Stimulated activated CD8-positive, alpha-beta memory T cell treated with anti-CD3 and anti-CD28 coated beads, Interleukin-15, amount 100 ng/mL, for 24 hours (primary cell): Measurements from ENCODE around the gene BNIP5.

Source experiments
- DNase-seq: peaks from one replicate; pipeline ENCODE4 v3.0.0-alpha.2; 2020; ENCODE audit warnings: low read depth

BNIP5 gene

DNA sequence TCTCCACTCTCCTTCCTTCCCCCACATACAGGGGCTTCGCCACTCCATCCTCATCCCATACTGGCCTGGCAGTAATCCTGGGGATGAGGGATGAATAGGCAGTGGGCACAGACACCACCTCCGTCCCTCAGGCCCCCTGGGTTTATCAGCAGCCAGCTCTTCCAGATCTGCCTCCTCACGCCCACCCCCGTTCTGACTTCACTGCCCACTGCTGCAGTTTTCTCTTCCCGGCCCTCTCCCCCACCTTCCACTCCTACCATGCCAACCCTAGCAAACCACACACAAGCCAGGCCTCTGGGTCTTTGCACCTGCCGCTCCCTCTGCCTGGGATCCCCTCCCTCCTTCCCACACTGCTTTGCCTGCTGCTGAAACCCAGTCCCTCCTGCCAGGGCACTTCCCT is 44.5 kb downstream of the BNIP5 start:
- DNase-seq: no peak

DNA sequence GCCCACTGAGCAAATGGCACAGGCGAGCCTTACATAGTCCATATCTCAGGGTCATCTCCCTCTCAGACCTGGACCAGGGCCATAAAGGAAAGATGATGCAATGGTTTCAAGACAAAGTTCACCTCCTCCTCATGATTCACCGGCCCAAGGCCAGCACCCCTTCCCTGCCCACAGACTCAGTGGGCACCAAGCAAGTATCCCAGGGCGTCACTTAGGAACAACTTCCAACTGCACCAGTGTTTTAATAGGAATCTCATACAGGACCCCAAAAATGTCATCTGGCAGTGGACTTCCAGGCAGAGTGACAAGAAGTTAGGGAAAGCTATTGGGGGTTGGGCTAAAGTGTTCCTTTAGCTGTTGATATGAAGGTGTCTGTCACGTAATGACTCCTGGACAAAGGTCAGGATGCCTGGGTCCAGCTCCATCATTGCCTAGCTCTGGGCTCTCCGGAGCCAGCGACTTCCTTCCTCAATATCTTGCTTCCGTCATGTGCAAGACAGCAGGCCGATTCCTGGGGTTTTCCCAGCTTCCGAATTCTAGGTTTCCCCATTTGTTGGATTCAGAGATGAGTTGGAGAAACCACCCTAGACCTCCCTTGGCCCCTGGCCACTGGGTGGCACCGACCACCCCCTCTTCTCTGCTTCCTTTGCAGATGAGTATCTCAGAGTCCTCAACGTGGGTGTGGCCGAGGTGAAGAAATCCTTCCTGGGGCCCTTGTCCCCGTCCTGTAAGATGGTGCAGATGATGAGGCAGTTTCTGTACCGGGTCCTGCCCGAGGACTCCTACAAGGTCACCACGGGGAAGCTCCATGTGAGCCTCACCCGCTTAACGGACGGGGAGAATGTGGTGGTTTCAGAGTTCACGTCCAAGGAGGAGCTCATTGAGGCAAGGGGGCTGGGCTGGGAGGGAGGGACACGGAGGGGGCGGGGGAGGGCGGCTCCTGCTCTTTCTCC is 45.7 kb downstream of the BNIP5 start:
- no peak for DNase-seq

DNA sequence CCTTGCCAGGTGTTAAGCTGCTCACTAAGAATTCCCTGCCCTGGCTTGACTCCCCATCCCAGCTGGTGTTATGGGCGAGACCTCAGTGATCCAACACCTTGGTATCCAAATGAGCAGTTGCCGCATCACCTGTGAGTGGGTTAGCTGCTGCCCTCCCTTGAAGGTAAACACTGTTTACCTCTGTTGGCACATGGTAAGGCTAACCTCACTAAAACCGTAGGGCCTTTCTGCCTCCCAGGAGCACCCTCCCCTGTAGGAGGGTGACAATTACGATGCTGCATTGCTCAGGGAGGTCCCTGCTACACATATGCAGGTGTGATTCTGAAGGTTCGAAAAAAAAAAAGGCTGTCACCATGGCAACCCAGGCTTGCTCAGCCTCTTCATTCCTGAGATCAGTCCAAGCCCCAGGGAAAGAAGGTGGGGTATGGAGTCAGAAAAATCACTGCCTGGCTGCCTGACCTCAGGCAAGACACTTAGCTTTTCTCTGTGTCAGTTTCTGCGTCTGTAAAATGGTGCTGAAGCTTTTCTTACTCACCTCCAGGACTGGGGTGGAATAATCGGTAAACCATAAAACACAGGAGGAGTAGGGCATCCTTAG is 47.3 kb downstream of the BNIP5 start:
- no peak for DNase-seq

DNA sequence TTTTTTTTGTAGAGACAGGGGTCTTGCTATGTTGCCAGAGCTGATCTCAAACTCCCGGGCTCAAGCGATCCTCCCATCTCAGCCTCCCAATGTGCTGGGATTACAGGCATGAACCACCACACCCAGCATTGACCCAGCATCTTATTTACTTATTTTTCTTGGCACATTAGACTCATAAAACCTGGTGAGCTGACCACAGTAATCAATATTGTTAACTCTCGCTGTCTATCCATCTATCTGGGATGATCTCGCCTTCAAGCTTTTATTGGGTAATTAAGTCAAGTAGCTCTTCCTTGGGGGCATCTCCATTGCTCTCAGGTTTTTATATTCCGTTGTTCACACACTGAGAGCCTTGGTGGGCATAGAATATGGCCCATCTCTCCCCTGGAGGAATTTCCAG is 49.8 kb downstream of the BNIP5 start:
- DNase-seq: no peak

DNA sequence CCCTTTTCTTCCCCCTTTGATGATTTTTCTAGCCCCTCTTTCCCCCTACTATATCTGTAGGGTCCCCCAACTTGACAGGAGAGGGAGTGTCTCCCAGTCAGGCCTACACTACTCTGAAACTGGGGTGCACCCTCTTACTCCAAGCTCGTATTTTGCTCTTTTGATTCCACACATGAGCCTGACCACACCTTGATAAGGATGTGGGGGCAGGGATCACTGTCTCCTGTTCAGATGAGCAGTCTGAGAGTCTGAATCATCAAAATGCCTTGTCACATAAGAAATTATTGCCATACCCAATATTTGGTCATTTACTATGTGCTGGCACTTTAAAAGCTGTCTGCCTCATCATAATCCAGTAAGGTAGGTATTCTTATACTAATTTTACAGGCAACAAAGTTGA is 50.9 kb downstream of the BNIP5 start:
- DNase-seq: no peak

DNA sequence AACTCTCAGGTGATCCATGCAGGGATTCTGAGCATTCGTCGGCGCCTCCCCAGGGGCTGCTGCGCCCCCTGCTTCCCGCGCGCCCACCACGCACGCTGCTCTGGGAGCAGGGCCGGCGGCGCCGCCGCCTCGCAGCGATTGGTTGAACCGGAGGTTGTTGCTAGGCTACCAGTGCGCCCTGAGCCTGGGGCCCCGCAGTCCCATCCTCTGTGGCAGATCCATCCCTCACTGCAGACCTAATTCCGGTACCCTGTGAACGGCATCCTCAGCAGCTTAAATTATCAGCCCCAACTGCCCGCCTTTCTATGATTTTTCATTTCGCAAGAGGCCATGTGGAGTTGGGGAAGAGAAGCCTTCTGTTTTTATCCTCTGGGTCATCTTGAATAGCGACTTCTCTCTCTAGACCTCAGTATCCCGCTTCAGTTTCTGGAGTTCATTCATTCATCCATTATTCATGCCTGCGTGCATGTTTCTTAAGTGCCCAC is 51.5 kb downstream of the BNIP5 start:
- DNase-seq: no peak

DNA sequence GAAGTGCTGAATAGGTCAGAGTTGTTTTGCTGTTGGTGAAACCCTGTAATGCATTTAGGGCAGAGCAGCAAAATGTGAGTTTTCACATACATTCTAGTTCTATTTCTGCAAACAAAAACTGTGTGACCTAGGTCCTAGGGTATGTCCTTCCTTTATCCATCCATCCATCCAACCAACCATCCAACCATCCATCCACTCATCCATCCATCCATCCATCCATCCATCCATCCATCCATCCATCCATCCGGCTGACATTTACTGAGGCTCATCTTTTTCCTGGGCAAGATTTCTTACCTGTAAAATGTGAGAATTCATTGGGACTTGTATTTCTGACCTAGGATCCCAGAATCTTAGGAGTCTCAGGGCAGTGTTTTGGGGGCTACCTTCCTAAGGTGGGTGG is 52.3 kb downstream of the BNIP5 start:
- DNase-seq: no peak

DNA sequence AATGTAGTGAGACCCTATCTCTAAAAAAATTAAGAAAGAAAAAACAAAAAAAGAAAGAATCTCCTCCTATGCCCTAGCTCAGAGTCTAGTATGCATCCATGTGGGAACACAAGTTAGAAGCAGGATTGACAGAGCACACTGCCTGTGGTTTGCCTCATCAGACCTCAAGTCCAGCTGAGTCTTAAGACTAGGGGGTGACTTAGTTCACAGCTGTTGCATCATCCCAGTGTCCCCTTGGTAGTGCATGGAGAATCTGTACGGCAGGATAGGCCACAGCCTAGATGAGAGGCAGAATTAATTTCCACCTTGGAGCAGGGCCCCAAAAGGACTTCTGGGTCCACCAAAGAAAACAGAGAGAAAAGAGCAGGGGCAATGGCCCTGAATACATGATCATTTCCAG is 53.1 kb downstream of the BNIP5 start:
- DNase-seq: no peak

DNA sequence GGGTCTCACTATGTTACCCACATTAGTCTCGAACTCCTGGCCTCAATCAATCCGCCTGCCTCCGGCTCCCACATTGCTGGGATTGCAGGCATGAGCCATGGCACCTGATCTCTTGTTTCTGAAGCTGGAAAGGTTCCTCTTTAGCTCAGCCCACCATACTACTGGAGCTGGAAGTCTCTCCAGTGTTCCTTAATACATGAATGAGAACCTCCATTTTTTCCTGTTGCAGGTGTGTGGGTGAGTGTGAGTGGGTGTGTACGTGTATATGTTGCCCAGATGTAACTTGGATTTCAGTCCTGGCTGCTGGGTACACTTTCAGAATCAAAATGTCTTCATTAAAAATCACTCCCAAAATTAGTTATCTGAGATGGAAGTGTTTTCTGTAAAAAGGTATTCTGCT is 55.7 kb downstream of the BNIP5 start:
- DNase-seq: no peak

DNA sequence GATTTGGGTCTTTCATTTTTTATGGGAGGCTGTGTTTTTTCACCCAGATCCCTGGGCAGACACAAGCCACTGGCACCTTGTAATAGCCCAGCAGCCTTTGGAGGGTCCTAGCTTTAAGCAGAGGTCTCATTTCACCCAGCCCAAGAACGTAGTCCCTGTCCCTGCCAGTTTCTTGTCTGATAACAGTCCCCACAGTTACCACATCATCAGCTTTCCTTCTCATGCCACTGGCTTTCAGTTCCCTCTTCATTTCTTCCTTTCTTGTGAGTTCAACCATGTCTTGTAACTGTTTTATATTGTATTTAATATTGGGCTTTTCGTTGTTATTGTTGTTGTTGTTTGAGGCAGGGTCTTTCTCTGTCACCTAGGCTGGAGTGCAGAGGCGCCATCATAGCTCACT is 56.2 kb downstream of the BNIP5 start:
- DNase-seq: no peak

DNA sequence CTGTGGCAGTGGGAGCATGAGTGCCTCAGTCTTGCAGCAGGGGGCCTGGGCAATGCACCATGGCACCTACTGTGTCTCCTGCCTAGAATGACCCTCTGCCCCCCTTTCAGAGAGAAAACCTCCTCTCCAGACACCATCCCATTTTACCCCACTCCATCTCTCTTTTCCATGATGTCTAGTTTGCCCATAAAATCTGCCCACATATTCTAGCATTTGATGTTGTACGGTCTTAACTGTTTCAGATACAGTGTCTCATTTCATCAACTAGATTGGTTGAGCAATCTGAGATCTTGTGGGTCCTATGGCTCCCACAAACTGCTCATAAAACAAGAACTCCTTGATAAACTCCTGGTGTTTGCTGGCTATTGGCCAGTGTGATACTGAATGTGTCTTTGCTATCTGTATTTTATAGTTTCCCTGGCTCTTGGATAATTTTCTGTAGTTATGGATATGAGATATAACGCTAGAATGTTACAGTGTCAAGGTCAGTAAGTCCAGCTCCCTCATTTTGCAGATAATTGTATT is 58.7 kb downstream of the BNIP5 start:
- no peak for DNase-seq

DNA sequence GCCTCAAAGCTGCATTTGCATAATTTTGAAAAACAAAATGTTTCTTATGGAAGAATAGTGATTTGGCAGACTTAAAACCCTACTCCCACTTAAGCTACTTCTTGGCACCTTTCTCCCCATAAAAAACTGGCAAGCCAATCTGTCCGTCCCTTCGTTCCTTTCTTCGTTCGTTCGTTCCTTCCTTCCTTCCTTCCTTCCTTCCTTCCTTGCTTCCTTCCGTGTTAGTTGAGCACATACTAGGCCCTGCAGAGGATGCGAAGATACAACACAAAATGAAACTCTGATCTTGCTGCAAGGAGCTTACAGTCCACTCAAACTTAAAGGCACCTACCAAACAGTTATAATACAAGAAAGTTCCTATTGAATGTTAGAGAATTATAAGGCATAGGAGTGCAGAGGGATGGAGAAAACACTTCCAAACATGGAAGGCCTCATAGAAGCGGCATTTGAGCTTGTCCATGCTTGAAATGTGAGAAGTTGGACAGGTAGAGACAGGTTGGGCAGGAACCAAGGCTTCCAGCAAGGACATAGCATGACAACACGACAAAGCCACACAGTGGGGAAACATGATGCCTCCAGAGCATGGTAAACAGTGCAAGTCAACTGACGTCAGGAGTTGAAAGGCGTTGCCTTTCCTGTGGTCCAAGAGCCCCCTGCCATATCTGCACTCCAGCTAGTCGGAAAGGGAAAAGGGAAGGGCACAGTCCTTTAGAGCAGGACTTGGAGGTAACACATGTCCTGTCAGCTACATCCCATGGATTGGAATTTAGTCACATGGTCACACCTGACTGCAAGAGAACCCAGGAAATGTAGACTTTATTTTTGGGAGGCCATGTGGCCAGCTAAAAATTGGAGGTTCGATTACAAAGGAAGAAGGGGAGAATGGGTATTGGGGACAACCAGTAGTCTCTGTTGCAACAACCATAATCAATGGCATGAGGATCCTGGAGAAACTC is 59.8 kb downstream of the BNIP5 start:
- no peak for DNase-seq

DNA sequence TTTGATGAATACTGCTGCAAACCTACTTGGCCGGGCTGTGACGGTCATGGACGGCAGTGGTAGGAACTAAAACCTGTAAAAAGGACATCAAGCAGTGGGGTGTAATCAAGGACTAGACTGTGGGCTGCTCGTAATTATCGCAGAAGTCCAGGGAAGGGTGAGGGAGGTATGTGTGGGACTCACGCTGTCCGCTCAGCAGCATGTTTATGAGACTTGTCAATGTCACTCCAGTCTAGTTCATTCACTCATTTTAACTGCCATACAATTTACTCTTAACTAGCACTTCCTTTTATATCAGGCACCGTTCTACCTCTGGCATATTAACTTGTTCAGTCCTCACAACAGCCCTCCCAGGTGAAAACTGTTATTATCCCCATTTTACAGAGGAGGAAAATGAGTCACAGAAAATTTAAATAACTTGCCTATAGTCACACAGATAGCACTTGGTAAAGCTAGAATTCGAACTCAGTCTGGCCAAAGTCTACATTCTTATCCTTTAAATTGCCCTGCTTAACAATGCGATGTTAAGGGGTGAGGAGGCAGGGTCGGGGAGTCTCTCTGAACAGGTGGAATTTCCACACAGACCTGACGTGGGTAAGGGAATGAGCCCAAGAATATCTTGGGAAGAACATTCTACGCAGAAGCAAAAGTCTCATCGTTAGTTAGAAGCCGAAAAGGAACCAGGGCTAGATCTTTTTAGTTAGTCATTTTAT is 62.7 kb downstream of the BNIP5 start:
- DNase-seq: no peak

DNA sequence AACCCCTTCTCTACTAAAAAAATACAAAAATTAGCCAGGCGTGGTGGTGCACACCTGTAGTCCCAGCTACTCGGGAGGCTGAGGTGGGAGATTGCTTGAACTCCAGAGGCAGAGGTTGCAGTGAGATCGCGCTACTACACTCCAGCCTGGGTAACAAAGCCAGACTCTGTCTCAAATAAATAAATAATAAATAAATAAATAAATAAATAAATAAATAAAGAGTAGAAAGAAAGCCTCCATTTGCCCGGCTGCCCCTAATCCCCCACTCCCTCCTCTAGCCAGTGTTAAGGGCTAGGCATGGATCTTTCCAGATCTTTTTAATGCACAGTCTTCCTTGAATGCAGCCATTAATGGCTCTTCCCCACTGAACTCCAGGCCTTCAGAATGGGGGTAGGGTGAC is 63.6 kb downstream of the BNIP5 start:
- no peak for DNase-seq

DNA sequence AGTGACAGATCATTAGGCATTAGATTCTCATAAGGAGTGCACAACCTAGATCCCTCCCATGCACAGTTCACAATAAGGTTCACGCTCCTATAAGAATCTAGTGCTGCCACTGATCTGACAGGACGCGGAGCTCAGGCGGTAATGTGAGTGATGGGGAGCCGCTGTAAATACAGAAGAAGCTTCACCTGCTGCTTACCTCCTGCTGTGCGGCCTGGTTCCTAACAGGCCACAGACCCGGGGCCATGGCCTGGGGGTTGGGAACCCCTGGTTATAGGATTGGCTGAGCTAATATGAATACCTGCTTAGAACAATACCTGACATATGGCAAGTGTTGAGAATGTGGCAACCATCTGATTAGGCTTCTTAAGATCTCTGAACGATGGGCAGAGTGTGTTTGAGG is 64.5 kb downstream of the BNIP5 start:
- no peak for DNase-seq

DNA sequence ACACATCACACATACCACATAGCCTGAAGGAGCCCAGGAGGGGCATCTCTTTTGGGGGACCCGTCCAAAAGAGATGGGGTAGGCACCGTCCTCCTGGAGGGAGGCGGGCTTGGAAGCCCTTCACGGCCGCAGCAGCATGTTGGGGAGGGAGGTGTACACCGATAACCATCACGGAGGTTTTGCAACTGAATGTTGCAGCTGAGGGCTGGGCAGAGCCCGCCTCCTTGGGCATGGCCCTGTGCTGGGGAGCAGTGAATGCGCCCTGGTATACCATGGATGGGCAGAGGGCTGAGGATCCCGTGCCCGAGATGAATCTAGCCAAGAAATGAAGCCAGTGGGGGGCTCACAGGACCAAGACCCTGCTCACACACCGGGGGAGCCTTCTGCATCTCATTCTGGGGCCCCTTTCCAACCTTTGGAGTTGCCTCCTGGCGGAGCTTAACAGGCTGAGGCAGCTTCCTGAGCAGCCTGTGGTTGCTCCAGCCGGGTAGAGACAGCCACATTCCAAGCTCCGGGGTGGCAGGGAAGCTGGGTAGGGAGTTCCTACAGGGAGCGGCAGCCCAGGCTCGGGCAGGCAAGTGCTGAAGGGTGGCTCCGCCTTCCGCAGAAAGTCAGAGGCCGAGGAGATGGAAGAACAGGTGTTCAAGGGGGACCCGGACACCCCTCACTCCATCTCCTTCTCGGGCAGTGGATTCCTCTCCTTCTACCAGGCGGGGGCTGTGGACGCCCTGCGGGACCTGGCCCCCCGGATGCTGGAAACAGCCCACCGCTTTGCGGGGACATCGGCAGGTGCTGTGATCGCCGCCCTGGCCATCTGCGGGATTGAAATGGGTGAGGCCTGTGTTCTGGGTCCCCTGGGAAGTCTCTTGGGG is 66.6 kb downstream of the BNIP5 start, which contains the start of gene PNPLA1:
Gene PNPLA1 (plus strand): TSS at position 227 of the 872 bp plus-strand sequence. CDS start 400 bp downstream, at position 627.
- DNase-seq: no peak

DNA sequence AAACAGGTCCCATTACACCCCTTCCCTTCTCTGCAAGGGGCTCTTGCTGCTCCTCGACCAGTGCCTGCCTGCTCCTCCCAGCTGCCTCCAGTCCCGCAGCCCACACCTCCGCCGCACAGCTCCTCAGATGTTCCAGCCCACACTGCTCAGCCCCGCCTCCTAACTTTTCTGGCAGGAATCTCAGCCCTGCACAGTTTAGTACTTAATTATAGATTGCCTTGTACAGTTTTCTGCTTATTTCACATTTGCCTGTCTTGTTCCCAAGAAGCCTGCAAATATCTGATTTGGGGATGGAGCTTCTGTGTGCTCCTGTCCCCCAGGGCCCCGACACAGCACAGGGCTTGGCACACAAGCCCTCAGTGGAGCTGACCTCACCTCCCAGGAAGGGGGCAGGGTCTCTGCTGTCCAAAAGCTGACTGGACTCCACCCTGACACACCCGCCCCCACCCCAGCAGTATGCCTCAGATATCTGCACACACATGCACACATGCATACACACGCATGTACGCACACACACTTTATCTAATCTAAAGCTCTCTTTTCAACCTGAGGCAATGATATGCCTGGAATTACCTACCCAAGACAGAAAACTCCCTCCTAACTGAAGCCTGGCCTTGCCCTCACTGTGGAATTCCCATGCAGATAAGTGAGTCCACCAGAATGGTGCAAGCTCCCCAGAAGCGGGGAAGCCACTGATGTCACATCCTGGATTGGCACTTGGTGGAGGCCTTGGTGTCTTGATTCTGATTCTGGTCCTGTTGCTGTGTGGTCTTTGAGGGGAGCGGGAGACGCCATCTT is 68.0 kb downstream of the BNIP5 start:
- no peak for DNase-seq

DNA sequence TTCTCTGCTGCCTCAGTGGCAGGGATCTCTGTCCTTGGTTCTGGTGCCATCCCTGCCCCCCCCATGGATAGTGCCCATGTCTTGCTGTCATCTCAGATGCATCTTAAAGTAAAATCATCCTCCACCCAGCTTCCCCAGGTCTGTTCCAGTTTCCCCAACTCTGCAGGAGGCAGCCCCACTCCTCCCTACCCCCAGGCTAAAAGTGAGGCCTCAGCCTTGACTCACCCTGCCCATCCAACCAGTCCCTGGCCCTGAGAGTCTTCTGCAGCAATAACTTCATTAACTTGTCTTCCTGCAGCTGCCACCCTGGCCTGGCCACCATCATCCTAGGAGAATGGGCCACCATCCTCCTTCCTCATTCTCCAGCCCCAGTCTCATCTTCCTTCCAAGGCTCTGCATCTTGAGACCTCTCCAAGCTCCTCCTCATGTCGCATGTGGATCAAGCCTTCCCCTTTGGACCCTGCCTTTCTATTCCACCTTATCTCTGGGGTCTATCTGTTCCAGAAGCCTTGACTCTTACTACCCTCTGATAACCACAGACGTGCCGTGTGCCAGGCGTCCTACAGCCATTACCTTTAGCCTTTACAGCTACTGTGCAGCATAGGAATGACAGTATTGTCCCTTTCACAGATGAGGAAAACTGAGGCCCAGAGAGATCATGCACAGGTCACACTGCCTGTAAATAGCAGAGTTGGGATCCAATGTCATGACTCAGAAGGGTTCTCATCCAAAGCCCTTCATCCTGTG is 68.8 kb downstream of the BNIP5 start:
- no peak for DNase-seq
